ENCODE results near the gene PHACTR2. TPM values are rescaled to one million over a fixed set of nuclear protein-coding genes. Genes with fewer than 3 reads are reported as not detected.

PHACTR2 gene
- total RNA-seq, 1 experiment from 2014 or later = 27.6 TPM

DNA sequence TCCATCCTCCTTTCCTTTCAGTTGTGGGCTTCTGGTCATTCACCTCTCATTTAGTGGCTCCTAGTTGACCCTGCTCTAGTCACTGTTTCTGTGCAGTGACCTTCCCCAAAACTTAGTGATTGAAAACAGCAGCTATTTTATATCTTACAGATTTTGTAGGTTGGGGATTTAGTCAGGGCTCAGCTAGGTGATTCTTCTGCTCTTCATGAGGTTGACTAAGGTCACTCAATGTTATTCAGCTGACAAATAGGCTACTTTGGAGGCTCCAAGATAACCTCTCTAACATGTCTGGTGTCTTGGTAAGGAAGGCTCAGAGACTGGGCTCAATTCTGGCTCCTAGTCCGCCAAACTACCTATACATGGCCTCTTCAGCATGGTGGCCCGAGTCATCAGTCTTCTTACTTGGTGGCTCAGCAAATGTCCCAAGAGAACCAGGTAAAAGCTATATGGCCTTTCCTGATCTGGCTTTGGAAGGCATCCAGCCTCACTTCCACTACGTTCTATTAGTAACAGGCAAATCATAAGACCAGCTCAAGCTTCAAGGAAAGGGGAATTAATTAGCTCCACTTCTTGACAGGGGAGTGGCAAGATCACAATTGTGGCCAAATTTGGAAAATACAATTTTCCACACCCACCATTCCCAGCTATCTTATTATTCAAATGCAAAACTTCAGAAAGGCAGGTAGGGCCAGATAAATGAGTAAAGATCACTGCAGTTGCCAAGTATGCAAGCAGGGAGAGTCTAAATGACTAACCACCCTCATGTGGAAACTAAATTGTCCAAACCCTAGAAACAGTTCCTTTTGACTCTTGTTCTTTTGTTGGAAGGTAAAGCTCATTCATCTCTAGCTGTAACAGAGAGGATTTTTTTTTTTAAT, 114.9 kb downstream of the PHACTR2 start:
- ChIA-PET POLR2A (no interaction called here), RAD21 (ENCODE audit: low non-redundant PET in 1 of 2, low total read pairs in 2 of 2, uncharacterized antibody in 2 of 2, unreplicated experiment in 2 of 2) (no interaction called here), CTCF (no interaction called here)
- Histone ChIP-seq H3K79me2 (ENCODE audit: insufficient read depth, low read length) (no peaks in the 10 kb centered on the region), H2AFZ (ENCODE audit: low read depth, low read length, poor library complexity, severe bottlenecking) (no peak overlapping the region), H3K4me2 (ENCODE audit: low read length) (no peak overlapping the region), H3K27me3 (ENCODE audit: insufficient read depth, low read length) (no peaks in the 10 kb centered on the region), H3K9ac (ENCODE audit: low read length) (no peak overlapping the region), H3K4me3 (replicated peaks in 1 of 2; ENCODE audit: low read depth in 1 of 2, low read length in 2 of 2) (no peak overlapping the region), H3K27ac (ENCODE audit: low read depth, low read length) (no peak overlapping the region), H4K20me1 (ENCODE audit: insufficient read depth) (no peaks in the 10 kb centered on the region), H3K4me1 (ENCODE audit: control insufficient read depth in 1 of 2, insufficient read depth in 2 of 2, low read length in 2 of 2) (no peaks in the 10 kb centered on the region), H3K9me3 (ENCODE audit: control insufficient read depth in 1 of 2, insufficient read depth in 1 of 2, low read depth in 1 of 2, low read length in 2 of 2) (no peaks in the 10 kb centered on the region), H3K36me3 (ENCODE audit: control insufficient read depth in 1 of 2, insufficient read depth in 2 of 2, low read length in 2 of 2) (0 out of 4 replicates have a peak, but pooled peaks cover 0 to 4% of the 10 kb centered on the region in 2 experiments), H3K9me2 (ENCODE audit: insufficient read depth) (no peaks in the 10 kb centered on the region)
- ATAC-seq (no peak), DNase-seq (ENCODE audit: low read depth, low spot score) (no peak)
- no peak for TF ChIP-seq YY1 (IDR thresholded peaks at IDR 0.05; ENCODE audit: extremely low read depth, insufficient replicate concordance, low read depth, low read length)
- TF ChIP-seq TCF7L2 (IDR thresholded peaks at IDR 0.05; ENCODE audit: borderline replicate concordance, extremely low read depth, insufficient read depth, insufficient read length) = no peak
- no peak for TF ChIP-seq POLR2AphosphoS5 (IDR thresholded peaks at IDR 0.05; ENCODE audit: low read depth, low read length)
- TF ChIP-seq ATF3 (IDR thresholded peaks at IDR 0.05) = no peak
- no peak for TF ChIP-seq REST (IDR thresholded peaks at IDR 0.05; ENCODE audit: low read depth)
- no peak for TF ChIP-seq ZFX (IDR thresholded peaks at IDR 0.05)
- no peak for TF ChIP-seq RAD21 (IDR thresholded peaks at IDR 0.05; ENCODE audit: low read depth)
- no peak for TF ChIP-seq MAX (IDR thresholded peaks at IDR 0.05)
- no peak for TF ChIP-seq EGR1 (IDR thresholded peaks at IDR 0.05; ENCODE audit: low read depth)
- TF ChIP-seq CTCF (IDR thresholded peaks at IDR 0.05 in 2 of 3, conservative IDR thresholded peaks at IDR 0.05 in 1 of 3; ENCODE audit: borderline replicate concordance in 1 of 3, insufficient read depth in 1 of 3, low read depth in 2 of 3, low read length in 2 of 3) = no peak
- TF ChIP-seq CEBPB (IDR thresholded peaks at IDR 0.05; ENCODE audit: low read depth) = no peak
- no peak for TF ChIP-seq FOSL1 (IDR thresholded peaks at IDR 0.05; ENCODE audit: low read depth)
- TF ChIP-seq CBX3 (IDR thresholded peaks at IDR 0.05; ENCODE audit: low read depth) = no peak
- TF ChIP-seq ZNF274 (IDR thresholded peaks at IDR 0.05; ENCODE audit: low read depth, low read length) = no peak
- TF ChIP-seq ELF1 (IDR thresholded peaks at IDR 0.05; ENCODE audit: borderline replicate concordance, low read depth) = no peak
- no peak for TF ChIP-seq EZH2 (IDR thresholded peaks at IDR 0.05)
- no peak for TF ChIP-seq SRF (IDR thresholded peaks at IDR 0.05; ENCODE audit: low read depth)
- intact Hi-C loops (cut with micrococcal nuclease) = no loop called here
- no TSS peak for BruUV-seq (replicated peaks)
